Heart left ventricle (tissue), 16 donors: ENCODE results near the gene FAM83F. TPM values are rescaled to one million over a fixed set of nuclear protein-coding genes. Genes with fewer than 3 reads are reported as not detected.

Experiments used
- ATAC-seq, 4 donors: fragments of 200-7000 bp; cut with Tn5 transposase; one replicate each; pipeline ENCODE4 v1.9.1; 2020 to 2022; ENCODE audit warnings: moderate library complexity in 4 of 4, mild to moderate bottlenecking in 3 of 4, moderate number of reproducible peaks in 1 of 4
- DNase-seq, 5 donors: peaks; one replicate each; pipeline ENCODE4 v3.0.0-alpha.2; 2020
- H3K27ac ChIP-seq, 12 donors: fragments of 200-600 bp; sonication (generic) in 4 of 12; one replicate each; pipeline versions ENCODE4 v1.5.0 to v1.8.0; 2016 to 2022; ENCODE audit warnings: mild to moderate bottlenecking in 2 of 12
- H3K27me3 ChIP-seq, 9 donors: fragments of 200-600 bp; sonication (generic) in 2 of 9; one replicate each; pipeline versions ENCODE4 v1.5.1 to v1.8.0; 2016 to 2022; ENCODE audit warnings: mild to moderate bottlenecking in 3 of 9
- H3K36me3 ChIP-seq, 9 donors: fragments of 200-600 bp; sonication (generic) in 2 of 9; one replicate each; pipeline versions ENCODE4 v1.5.0 to v1.8.0; 2018 to 2022; ENCODE audit warnings: mild to moderate bottlenecking in 2 of 9
- H3K4me1 ChIP-seq, 12 donors: fragments of 200-600 bp; sonication (generic) in 4 of 12; one replicate each; pipeline versions ENCODE4 v1.5.0 to v1.8.0; 2016 to 2022; ENCODE audit warnings: mild to moderate bottlenecking in 3 of 12
- H3K4me3 ChIP-seq, 12 donors: fragments of 200-600 bp; sonication (generic) in 4 of 12; one replicate each; pipeline versions ENCODE4 v1.5.0 to v1.8.0; 2017 to 2022; ENCODE audit warnings: mild to moderate bottlenecking in 9 of 12, moderate library complexity in 4 of 12
- H3K9me3 ChIP-seq, 12 donors: fragments of 200-600 bp; sonication (generic) in 4 of 12; one replicate each; pipeline versions ENCODE4 v1.5.0 to v1.8.0; 2016 to 2022; ENCODE audit warnings: mild to moderate bottlenecking in 1 of 12
- POLR2A ChIP-seq, 2 donors: fragments of 450-650 bp; IDR thresholded peaks; one replicate each; pipeline ENCODE4 v1.6.1; 2017; ENCODE audit warnings: antibody characterized with exemption in 2 of 2, mild to moderate bottlenecking in 2 of 2, moderate library complexity in 2 of 2
- WGBS, 4 donors: extraction: QIAGEN DNeasy Blood & Tissue Kit in 2 of 4; methylation state at CpG; one replicate each; pipeline versions ENCODE4 v1.1.5 to v1.1.7; 2013 to 2018; 5-methylcytosine and 5-hydroxymethylcytosine counted together
- intact Hi-C, 10 donors: fragments of 100-400 bp; cut with DNase I; formaldehyde crosslinking; loops; one replicate each; pipeline versions ENCODE4 v1.11.1 to v1.14.2; 2022
- long read RNA-seq, 3 donors: library from polyadenylated mRNA; unstranded; transcript quantifications; one replicate each; pipeline ENCODE4 v2.0.0, GENCODE V29; 2020 to 2021
- polyA plus RNA-seq, 2 donors: library from polyadenylated mRNA; stranded (reverse); fragments of 200-250 nt; gene quantifications; one replicate each; pipeline ENCODE4 v1.2.3, GENCODE V29; 2013
- total RNA-seq, 9 donors: library from RNA; depleted of rRNA in 2 of 9; stranded (reverse); fragments of >200 nt in 2 of 9; fragmentation: NEBNext Ultra II Directional in 3 of 9; extraction: Animal tissue kit (Norgen Biotek cat#: 25700) in 3 of 9; gene quantifications; one replicate each; pipeline versions ENCODE4 v1.1.0 to v1.2.4, GENCODE V29; 2016 to 2023
- TF ChIP-seq, protein P1 (sequence below), 12 donors: fragments of 200-600 bp; sonication (generic) in 4 of 12; IDR thresholded peaks; one replicate each; pipeline versions ENCODE4 v1.5.0 to v1.8.0; 2018 to 2022; ENCODE audit warnings: antibody characterized with exemption in 12 of 12, mild to moderate bottlenecking in 5 of 12
- donor health status: ischemic (EF 13 %, LVEDD 7.1; RV severe dilation, severe dysfunction).
- donor health status: healthy with polysubstance abuse.
- donor health status: DM: no; HTN: yes; CAD: no.
- donor health status: DM: no; HTN: no; CAD: no.
- donor health status: ischemic (EF 25% LVEDD 6.9; RV normal size, moderate dysfunction).
- donor health status: ischemic (EF 25% LVEDD 5.7; RV mildly dilated, moderate dysfunction).
- donor health status: healthy.
- donor health status: DM: yes; HTN: yes; CAD: no.
- donor health status: ischemic (EF 35%, LVEDD 5.7; RV mildly dilated, moderate dysfunction).
- donor health status: nonischemic (EF 11% LVEDD 7.7; RV severe dilation, severe dysfunction).
- donor health status: DM: yes; HTN: yes; CAD: no.
- donor health status: PGD.
- donor health status: ischemic (EF 29% LVEDD 5.4; RV normal size, mild dysfunction).
- donor health status: nonischemic (EF 23%, LVEDD 6.1; RV moderate dilation, normal function).

Gene FAM83F
- total RNA-seq (1 to 10 TPM; 1.3 to 6.6 (median 3.1) TPM), polyA plus RNA-seq (1 to 10 TPM; 1.7 to 2.5 TPM)
- long read RNA-seq, donor 1, full-length matches to known transcripts = 19 of 23 reads
- long read RNA-seq, donor 1, partial matches to known transcripts = 0 of 23 reads
- long read RNA-seq, donor 1, other reads (novel, unspliced or antisense) = 4 of 23 reads
- long read RNA-seq, donor 2, partial matches to known transcripts = 0 of 3 reads
- long read RNA-seq, donor 2, other reads (novel, unspliced or antisense) = 3 of 3 reads
- long read RNA-seq, donor 3, full-length matches to known transcripts = 21 of 24 reads
- long read RNA-seq, donor 3, partial matches to known transcripts = 0 of 24 reads
- long read RNA-seq, donor 3, other reads (novel, unspliced or antisense) = 3 of 24 reads

GRCh38 chr22:39994566-39995392, at the start of gene FAM83F:
Gene FAM83F (plus strand): TSS chr22:39994954. CDS start chr22:39995043, 89 bp downstream.
- Histone ChIP-seq H3K27ac (peak within 1 kb of the TSS in 3 of 12 donors; percentile 7 to 56 (median 19)), H3K4me1 (peaks cover 0 to 43% (median 7%) of the 10 kb centered on the region in 12 donors), H3K4me3 (peak within 1 kb of the TSS in 8 of 12 donors; percentile 15 to 40 (median 26)), H3K9me3 (no peaks in the 10 kb centered on the region), H3K27me3 (peaks cover 0 to 50% (median 9%) of the 10 kb centered on the region in 9 donors), H3K36me3 (no peaks in the 10 kb centered on the region)
- WGBS, 4 donors = 9 to 22% (median 14%) methylated on average over 18 to 115 of the region's 115 CpGs
- TF ChIP-seq, protein P1, sequence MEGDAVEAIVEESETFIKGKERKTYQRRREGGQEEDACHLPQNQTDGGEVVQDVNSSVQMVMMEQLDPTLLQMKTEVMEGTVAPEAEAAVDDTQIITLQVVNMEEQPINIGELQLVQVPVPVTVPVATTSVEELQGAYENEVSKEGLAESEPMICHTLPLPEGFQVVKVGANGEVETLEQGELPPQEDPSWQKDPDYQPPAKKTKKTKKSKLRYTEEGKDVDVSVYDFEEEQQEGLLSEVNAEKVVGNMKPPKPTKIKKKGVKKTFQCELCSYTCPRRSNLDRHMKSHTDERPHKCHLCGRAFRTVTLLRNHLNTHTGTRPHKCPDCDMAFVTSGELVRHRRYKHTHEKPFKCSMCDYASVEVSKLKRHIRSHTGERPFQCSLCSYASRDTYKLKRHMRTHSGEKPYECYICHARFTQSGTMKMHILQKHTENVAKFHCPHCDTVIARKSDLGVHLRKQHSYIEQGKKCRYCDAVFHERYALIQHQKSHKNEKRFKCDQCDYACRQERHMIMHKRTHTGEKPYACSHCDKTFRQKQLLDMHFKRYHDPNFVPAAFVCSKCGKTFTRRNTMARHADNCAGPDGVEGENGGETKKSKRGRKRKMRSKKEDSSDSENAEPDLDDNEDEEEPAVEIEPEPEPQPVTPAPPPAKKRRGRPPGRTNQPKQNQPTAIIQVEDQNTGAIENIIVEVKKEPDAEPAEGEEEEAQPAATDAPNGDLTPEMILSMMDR (IDR thresholded peaks at IDR 0.05) = no peak
- TF ChIP-seq POLR2A (IDR thresholded peaks at IDR 0.05) = no peak
- intact Hi-C loops = no loop called here
- DNase-seq (no peak), ATAC-seq (peak in 2 of 4 donors; percentile 6 to 44)

GRCh38 chr22:39946126-39946502, 48.6 kb upstream of the FAM83F start:
- TF ChIP-seq, protein P1 (IDR thresholded peaks at IDR 0.05) = no peak
- no peak for TF ChIP-seq POLR2A (IDR thresholded peaks at IDR 0.05)
- WGBS, 4 donors = 91 to 96% (median 92%) methylated on average over 4 of the region's 4 CpGs
- Histone ChIP-seq H3K9me3 (no peaks in the 10 kb centered on the region), H3K36me3 (no peaks in the 10 kb centered on the region), H3K4me1 (peaks cover 0 to 7% (median 0%) of the 10 kb centered on the region in 12 donors), H3K27me3 (peaks cover 0 to 10% (median 0%) of the 10 kb centered on the region in 9 donors), H3K4me3 (no peak overlapping the region), H3K27ac (no peak overlapping the region)
- DNase-seq (no peak), ATAC-seq (no peak)
- intact Hi-C loops = no loop called here

DNA sequence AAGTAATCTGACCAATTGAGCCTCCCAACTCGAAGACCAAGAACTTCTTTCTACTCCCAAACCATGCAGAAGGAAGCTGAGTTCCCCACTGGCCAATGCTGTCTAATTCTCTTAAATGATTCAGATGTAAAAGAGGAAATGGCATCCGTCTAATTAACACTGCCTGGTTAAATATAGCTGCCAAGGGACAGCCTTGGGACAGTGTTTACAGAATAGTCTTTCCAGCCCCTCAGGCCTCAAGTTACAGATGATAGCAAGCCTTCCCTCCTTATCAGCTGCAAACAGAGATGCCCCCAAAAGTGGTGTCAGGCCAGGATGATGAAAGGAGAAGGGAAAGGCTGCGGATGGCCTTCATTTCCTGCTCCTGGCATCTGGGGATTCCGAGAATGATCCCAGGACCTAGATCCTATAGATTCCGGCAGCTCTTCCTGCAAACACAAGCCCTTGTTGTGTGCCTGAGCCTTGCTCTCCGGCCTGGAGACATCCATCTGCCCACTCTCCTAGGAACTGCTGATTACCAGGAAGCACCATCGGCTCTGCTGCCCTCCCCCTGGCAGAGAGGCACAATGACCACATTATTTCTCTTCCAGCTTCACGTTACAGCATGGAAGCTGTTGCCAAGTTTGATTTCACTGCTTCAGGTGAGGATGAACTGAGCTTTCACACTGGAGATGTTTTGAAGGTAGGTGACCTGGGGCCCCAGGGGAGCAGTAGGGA, 48.1 kb upstream of the FAM83F start:
- intact Hi-C loops = no loop called here
- WGBS, 4 donors = 41 to 51% (median 45%) methylated on average over 8 of the region's 8 CpGs
- Histone ChIP-seq H3K4me1 (peaks cover 0 to 7% (median 0%) of the 10 kb centered on the region in 12 donors), H3K4me3 (no peak overlapping the region), H3K36me3 (no peaks in the 10 kb centered on the region), H3K9me3 (no peaks in the 10 kb centered on the region), H3K27me3 (peaks cover 0 to 10% (median 0%) of the 10 kb centered on the region in 9 donors), H3K27ac (no peak overlapping the region)
- TF ChIP-seq POLR2A (IDR thresholded peaks at IDR 0.05) = no peak
- TF ChIP-seq, protein P1 (IDR thresholded peaks at IDR 0.05) = no peak
- no peak for ATAC-seq
- DNase-seq = no peak
